Activated T-cell treated with anti-CD3 and anti-CD28 coated beads, Interleukin-2, amount 50 U/mL, for 1 hour (primary cell): ENCODE data around the gene EXOSC3.

Source experiments
- DNase-seq: peaks from one replicate; pipeline ENCODE4 v3.0.0-alpha.2; 2020

Gene EXOSC3

DNA sequence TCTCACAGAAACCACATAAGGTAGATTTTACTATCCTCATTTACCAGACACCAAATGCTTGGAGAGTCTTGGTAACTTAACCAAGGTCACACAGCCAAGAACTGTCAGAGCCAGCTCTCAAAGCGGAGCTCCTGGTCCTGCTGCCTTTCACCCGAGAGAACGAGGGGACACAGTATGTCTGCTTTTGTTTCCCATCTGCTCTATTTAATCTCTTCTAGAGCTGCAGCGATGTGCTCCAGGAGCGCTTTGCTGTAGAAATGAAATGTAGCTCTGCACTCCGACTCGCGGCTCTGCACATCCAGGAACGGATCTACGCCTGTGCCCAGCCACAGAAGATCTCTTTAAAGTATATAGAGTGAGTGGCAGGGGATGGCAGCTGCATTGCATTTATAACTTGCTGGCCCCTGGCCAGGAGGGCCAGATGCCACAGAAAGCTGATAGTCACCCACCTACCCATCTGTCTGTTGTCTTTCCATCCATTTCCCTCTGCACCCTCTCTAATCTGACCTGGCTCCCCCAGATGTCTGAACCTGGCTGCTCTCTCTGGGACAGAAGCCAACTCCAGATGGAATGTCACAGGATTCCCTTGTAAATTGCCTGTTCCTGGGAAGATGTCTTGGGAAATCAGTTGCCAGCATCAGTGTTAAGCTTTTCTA lies 52.6 kb downstream of the EXOSC3 start:
- no peak for DNase-seq

DNA sequence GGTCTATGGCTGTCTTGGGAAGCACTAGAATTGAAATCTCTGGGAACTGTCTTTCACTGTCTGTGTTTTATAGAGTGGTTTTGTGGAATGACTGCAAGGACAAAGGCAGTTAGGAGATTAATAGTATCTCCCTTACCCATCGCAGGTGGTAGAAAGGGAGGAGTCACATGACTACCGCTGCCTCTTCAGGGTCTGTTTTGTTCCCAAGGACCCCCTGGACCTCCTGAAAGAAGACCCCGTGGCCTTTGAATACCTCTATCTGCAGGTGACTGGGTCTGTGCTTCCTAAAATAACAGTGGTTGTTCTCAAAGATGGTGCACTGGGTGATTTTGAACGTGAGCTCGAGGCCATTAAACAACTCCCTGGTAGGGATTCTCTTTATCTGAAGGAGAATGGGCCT lies 54.0 kb downstream of the EXOSC3 start:
- no peak for DNase-seq

DNA sequence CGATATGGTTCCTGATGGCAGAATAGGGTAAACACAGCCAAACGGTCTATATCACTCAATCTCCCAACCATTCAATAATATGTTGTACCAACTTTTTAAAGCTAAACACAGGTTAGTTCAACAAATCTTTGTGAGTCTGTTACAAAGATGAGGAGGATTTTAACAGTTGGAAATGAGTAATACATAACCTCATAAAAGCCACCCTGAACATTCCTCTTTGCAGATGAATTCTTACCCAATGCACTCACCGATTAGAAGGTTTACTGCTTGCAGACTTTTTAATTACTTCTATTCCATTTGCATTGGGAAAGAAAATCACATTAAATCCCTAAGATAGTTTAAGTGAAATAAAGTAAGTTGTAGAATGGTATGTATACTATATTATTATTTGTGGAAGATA lies 54.6 kb downstream of the EXOSC3 start:
- no peak for DNase-seq
